HUES6 (cell line): ENCODE data around the gene HTATIP2.
"Not testable (repeated sequence)": the region's sequence is repeated elsewhere in the genome, so short reads cannot be mapped to it uniquely, and the experiment has no call there.

Experiments
- H3K27ac ChIP-seq: 2 replicates; pipeline ENCODE4 v1.7.0; 2013; ENCODE audit warnings: low read depth, mild to moderate bottlenecking, low read length, inconsistent platforms
- H3K27me3 ChIP-seq: 2 replicates; pipeline ENCODE4 v1.6.1; 2013; ENCODE audit warnings: low read length; ENCODE audit not compliant: control insufficient read depth, insufficient read depth
- H3K36me3 ChIP-seq: 2 replicates; pipeline ENCODE4 v1.6.1; 2013; ENCODE audit warnings: low read length; ENCODE audit not compliant: control insufficient read depth, insufficient read depth
- H3K4me1 ChIP-seq: 2 replicates; pipeline ENCODE4 v1.6.1; 2013; ENCODE audit warnings: low read length; ENCODE audit not compliant: control insufficient read depth, insufficient read depth
- H3K4me3 ChIP-seq: 2 replicates; pipeline ENCODE4 v1.5.1; 2013; ENCODE audit warnings: low read depth, low read length
- H3K9ac ChIP-seq: one replicate; pipeline ENCODE4 v1.6.1; 2013; ENCODE audit warnings: mild to moderate bottlenecking, low read length
- H3K9me3 ChIP-seq: 2 replicates; pipeline ENCODE4 v1.6.1; 2013; ENCODE audit warnings: low read depth, low read length; ENCODE audit not compliant: control insufficient read depth, insufficient read depth

Gene HTATIP2

GRCh38 chr11:20355221-20356219, 8.0 kb upstream of the HTATIP2 start:
- no peaks in the 10 kb centered on the region for H3K9me3 ChIP-seq
- 0 out of 2 replicates have a peak, but pooled peaks cover 5% of the 10 kb centered on the region for H3K4me1 ChIP-seq
- H3K27ac ChIP-seq: no peak overlapping the region
- H3K36me3 ChIP-seq: no peaks in the 10 kb centered on the region
- H3K27me3 ChIP-seq: 0 out of 2 replicates have a peak, but pooled peaks cover 5% of the 10 kb centered on the region
- no peak overlapping the region for H3K4me3 ChIP-seq
- H3K9ac ChIP-seq: no peak overlapping the region

- Histone ChIP-seq H3K4me1 (0 out of 2 replicates have a peak, but pooled peaks cover 5% of the 10 kb centered on the region), H3K27me3 (0 out of 2 replicates have a peak, but pooled peaks cover 5% of the 10 kb centered on the region), H3K36me3 (no peaks in the 10 kb centered on the region), H3K4me3 (no peak overlapping the region), H3K27ac (no peak overlapping the region), H3K9ac (no peak overlapping the region), H3K9me3 (no peaks in the 10 kb centered on the region)
Measured at GRCh38 chr11:20357150-20357549, 6.4 kb upstream of the HTATIP2 start.

- H3K36me3 ChIP-seq: no peaks in the 10 kb centered on the region
- H3K4me1 ChIP-seq: peaks cover 8% of the 10 kb centered on the region
- no peak overlapping the region for H3K9ac ChIP-seq
- H3K9me3 ChIP-seq: no peaks in the 10 kb centered on the region
- H3K4me3 ChIP-seq: no peak overlapping the region
- peaks cover 20% of the 10 kb centered on the region for H3K27me3 ChIP-seq
- H3K27ac ChIP-seq: no peak overlapping the region
Measured at GRCh38 chr11:20360650-20361049, 2.9 kb upstream of the HTATIP2 start.

GRCh38 chr11:20362481-20362880, 1.0 kb upstream of the HTATIP2 start:
- peaks cover 15% of the 10 kb centered on the region for H3K27me3 ChIP-seq
- H3K4me3 ChIP-seq: no peak overlapping the region
- H3K9me3 ChIP-seq: no peaks in the 10 kb centered on the region
- H3K9ac ChIP-seq: no peak overlapping the region
- no peak overlapping the region for H3K27ac ChIP-seq
- no peaks in the 10 kb centered on the region for H3K36me3 ChIP-seq
- H3K4me1 ChIP-seq: peaks cover 20% of the 10 kb centered on the region

DNA sequence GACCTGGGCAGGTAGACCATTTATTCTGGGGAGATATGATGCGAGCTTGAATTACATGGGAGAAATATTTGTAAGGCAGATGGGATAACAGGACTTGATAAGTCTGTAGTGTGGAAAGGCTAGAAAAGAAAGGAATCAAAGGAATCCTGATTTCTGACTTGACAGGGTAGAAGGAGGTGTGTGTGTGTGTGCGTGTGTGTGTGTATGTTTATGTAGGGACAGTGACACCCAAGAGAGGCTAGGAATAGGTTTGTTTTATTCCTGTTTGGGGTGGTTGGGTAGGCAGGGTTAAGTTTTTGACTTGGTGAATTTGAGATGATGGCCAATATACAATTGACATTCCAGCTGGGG, 390 bp upstream of the HTATIP2 start:
- Histone ChIP-seq H3K27ac (no peak overlapping the region), H3K9me3 (no peaks in the 10 kb centered on the region), H3K27me3 (peaks cover 15% of the 10 kb centered on the region), H3K4me3 (peak overlapping the region; percentile 61), H3K4me1 (peaks cover 23% of the 10 kb centered on the region), H3K9ac (no peak overlapping the region), H3K36me3 (no peaks in the 10 kb centered on the region)

DNA sequence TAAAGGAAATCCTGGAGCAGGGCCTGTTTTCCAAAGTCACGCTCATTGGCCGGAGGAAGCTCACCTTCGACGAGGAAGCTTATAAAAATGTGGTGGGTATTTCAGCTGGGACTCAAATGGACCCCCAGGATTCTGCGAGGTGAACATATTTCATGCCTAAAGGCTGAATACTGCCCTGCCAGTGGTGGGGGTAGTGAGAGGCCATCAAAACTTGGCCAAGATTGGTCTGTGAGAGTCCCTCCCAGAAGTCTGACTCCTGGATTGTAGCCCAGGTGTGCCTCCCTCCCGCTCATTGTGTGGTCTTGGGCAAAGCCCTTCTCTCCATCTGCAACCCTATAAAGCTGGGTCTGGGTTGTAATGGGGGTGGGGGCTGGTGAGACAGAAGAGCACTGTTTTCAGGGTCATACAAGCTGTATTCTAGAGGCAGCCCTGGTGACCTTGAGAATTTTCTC, 853 bp downstream of the HTATIP2 start:
- H3K9me3 ChIP-seq: no peaks in the 10 kb centered on the region
- H3K4me3 ChIP-seq: peak overlapping the region; percentile 61
- peaks cover 26% of the 10 kb centered on the region for H3K4me1 ChIP-seq
- H3K27me3 ChIP-seq: peaks cover 15% of the 10 kb centered on the region
- H3K9ac ChIP-seq: peak overlapping the region; percentile 61
- H3K36me3 ChIP-seq: 0 out of 2 replicates have a peak, but pooled peaks cover 3% of the 10 kb centered on the region
- no peak overlapping the region for H3K27ac ChIP-seq

DNA sequence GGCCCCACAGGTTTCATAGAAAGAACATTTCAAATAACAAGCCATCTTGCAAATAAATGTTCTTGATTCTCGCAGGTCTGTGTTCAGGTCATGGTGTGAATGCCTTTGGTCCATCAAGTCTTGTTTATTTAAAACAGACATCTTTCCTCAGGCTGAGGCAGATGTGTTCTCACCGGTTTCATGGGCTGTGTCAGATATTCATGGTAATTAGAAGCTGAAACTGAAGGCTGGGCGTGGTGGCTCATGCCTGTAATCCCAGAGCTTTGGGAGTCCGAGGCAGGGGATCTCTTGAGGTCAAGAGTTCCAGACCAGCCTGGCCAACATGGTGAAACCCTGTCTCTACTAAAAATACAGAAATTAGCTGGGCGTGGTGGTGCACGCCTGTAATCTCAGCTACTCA, 2.0 kb downstream of the HTATIP2 start:
- H3K4me3 ChIP-seq, H3K9me3 ChIP-seq, H3K36me3 ChIP-seq, H3K27ac ChIP-seq, H3K9ac ChIP-seq: not testable (repeated sequence)
- H3K4me1 ChIP-seq: peaks cover 33% of the 10 kb centered on the region
- H3K27me3 ChIP-seq: peaks cover 15% of the 10 kb centered on the region

DNA sequence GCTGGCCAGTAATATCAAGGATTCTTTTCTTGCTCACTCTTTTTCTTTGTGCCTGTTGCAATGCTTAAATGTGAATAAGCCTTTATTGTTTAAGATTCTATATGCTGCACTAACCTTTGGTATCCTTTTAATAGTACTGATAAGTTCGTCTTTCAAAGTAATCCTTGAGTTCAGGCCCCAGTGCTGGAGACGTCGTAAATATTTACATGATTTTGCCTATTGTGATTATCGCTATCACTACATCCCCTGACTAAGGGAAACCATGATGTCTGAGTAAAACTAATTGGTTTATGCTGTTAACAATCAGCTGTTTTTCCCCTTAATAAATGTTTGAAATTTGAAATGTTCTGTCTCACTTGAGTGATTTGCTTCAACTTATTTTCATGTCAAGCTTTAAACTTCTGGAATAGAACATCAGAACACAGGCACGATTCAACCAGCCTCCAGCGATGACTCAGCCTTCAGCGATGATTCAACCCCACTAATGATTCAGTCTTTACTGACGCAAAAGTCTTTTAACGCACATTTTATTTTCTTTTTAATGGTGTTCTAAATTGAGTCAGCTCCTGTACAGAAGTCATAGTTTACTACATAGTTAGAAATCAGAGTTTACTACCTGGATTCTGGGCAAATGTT, 3.9 kb downstream of the HTATIP2 start:
- Histone ChIP-seq H3K4me1 (peaks cover 33% of the 10 kb centered on the region), H3K36me3 (0 out of 2 replicates have a peak, but pooled peaks cover 5% of the 10 kb centered on the region), H3K9ac (no peak overlapping the region), H3K27ac (peak overlapping the region; percentile 34; the same call in 1 of the 2 replicates), H3K27me3 (peaks cover 12% of the 10 kb centered on the region), H3K4me3 (no peak overlapping the region; the same call in 1 of the 2 replicates), H3K9me3 (no peaks in the 10 kb centered on the region)

GRCh38 chr11:20368438-20368837, 4.9 kb downstream of the HTATIP2 start:
- peaks cover 33% of the 10 kb centered on the region for H3K4me1 ChIP-seq
- no peak overlapping the region for H3K4me3 ChIP-seq
- H3K36me3 ChIP-seq: 0 out of 2 replicates have a peak, but pooled peaks cover 5% of the 10 kb centered on the region
- H3K27me3 ChIP-seq: peaks cover 2% of the 10 kb centered on the region
- H3K9ac ChIP-seq: no peak overlapping the region
- H3K27ac ChIP-seq: peak overlapping the region; percentile 13; the same call in 1 of the 2 replicates
- no peaks in the 10 kb centered on the region for H3K9me3 ChIP-seq

DNA sequence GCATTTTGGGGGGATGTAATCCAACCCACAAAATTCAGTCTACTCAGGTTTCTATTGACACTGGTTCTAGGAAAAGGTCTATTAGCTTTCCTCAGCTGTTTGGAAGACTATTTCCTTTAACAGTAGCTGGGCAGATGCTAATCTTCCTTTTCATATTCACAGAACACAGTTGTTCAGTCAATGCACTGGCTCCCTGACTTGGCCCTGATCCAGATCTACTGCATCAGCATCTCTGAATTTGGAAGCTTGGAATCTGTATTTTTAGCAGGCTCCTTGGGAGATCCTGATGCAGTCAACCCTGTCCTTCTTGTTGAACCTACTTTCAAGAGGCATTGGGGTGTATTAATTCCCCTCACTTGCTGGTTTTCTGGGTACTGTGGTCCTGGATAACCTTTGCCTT, 6.3 kb downstream of the HTATIP2 start:
- no peak overlapping the region for H3K9ac ChIP-seq
- 0 out of 2 replicates have a peak, but pooled peaks cover 5% of the 10 kb centered on the region for H3K36me3 ChIP-seq
- no peak overlapping the region for H3K27ac ChIP-seq
- no peaks in the 10 kb centered on the region for H3K27me3 ChIP-seq
- H3K4me1 ChIP-seq: peaks cover 25% of the 10 kb centered on the region
- H3K9me3 ChIP-seq: no peaks in the 10 kb centered on the region
- no peak overlapping the region for H3K4me3 ChIP-seq
